Kidney (tissue), 14 donors: ENCODE results near the gene TMEM41B. TPM values are rescaled to one million over a fixed set of nuclear protein-coding genes. Genes with fewer than 3 reads are reported as not detected.
"Not testable (repeated sequence)": the region's sequence is repeated elsewhere in the genome, so short reads cannot be mapped to it uniquely, and the experiment has no call there.

Experiments
- DNase-seq, 5 donors: peaks; one replicate each; pipeline ENCODE4 v3.0.0-alpha.2; 2013 to 2020
- FAIRE-seq: peaks from 2 replicates; lab custom pipeline; 2012; peaks lifted over from hg19 to GRCh38; lab: Jason Lieb, UNC
- H3K27ac ChIP-seq, 2 donors: one replicate each; pipeline ENCODE4 v1.7.0; 2013; ENCODE audit warnings: low read depth in 2 of 2, low read length in 2 of 2, inconsistent platforms in 1 of 2
- H3K27me3 ChIP-seq: one replicate; pipeline ENCODE4 v1.7.1; 2013; ENCODE audit warnings: low read length, inconsistent platforms; ENCODE audit not compliant: control insufficient read depth, insufficient read depth
- H3K36me3 ChIP-seq, 3 donors: one replicate each; pipeline versions ENCODE4 v1.7.0 to v1.7.1; 2013; ENCODE audit warnings: low read length in 3 of 3, control low read depth in 1 of 3, inconsistent platforms in 1 of 3; ENCODE audit not compliant: insufficient read depth in 3 of 3, control insufficient read depth in 2 of 3
- H3K4me1 ChIP-seq, 3 donors: one replicate each; pipeline versions ENCODE4 v1.7.0 to v1.7.1; 2013; ENCODE audit warnings: low read length in 3 of 3, inconsistent platforms in 1 of 3, low read depth in 1 of 3; ENCODE audit not compliant: control insufficient read depth in 2 of 3, insufficient read depth in 2 of 3
- H3K4me3 ChIP-seq, 3 donors: one replicate each; pipeline versions ENCODE4 v1.7.0 to v1.8.1; 2013; ENCODE audit warnings: low read length in 3 of 3, control low read depth in 1 of 3, inconsistent platforms in 1 of 3
- H3K9ac ChIP-seq, 3 donors: one replicate each; pipeline versions ENCODE4 v1.7.0 to v1.7.1; 2013; ENCODE audit warnings: low read length in 3 of 3, control low read depth in 1 of 3, inconsistent platforms in 1 of 3
- H3K9me3 ChIP-seq, 3 donors: one replicate each; pipeline versions ENCODE4 v1.7.0 to v1.7.1; 2013; ENCODE audit warnings: low read length in 3 of 3, control low read depth in 1 of 3, inconsistent platforms in 1 of 3; ENCODE audit not compliant: control insufficient read depth in 2 of 3, insufficient read depth in 1 of 3
- intact Hi-C: fragments of 100-400 bp; cut with DNase I; formaldehyde crosslinking; loops from one replicate; pipeline ENCODE4 v1.11.1; 2022
- polyA plus RNA-seq: library from polyadenylated mRNA; stranded (reverse); fragments of 350-450 nt; fragmentation: Illumina TruSeq; extraction: RNeasy Lipid Tissue Mini Kit (QIAGEN cat#74804); gene quantifications from one replicate; pipeline ENCODE4 v1.2.3, GENCODE V29; 2014; ENCODE audit warnings: low read depth, low replicate concordance; ENCODE audit not compliant: insufficient read depth
- total RNA-seq: library from RNA; stranded (reverse); fragmentation: NEBNext Ultra II Directional; extraction: Animal tissue kit (Norgen Biotek cat#: 25700); gene quantifications from one replicate; pipeline ENCODE4 v1.2.1, GENCODE V29; 2021
- TF ChIP-seq, protein P1 (sequence below): IDR thresholded peaks from 3 replicates; pipeline ENCODE4 v1.5.1; 2012; ENCODE audit warnings: mild to moderate bottlenecking, moderate library complexity, borderline replicate concordance; ENCODE audit not compliant: insufficient read depth; ENCODE audit errors: extremely low read depth
- donor health status: control.
- donor health status: control.
- donor health status: control.
- donor health status: control.
- donor health status: control.
- donor health status: DM: yes; HTN: yes; CAD: no.
- donor health status: Normal renal cell carcinoma (clear cell type).

Gene TMEM41B
- total and polyA plus RNA-seq, 2 donors from 2014 or later, result 20.5 to 32.4 TPM

DNA sequence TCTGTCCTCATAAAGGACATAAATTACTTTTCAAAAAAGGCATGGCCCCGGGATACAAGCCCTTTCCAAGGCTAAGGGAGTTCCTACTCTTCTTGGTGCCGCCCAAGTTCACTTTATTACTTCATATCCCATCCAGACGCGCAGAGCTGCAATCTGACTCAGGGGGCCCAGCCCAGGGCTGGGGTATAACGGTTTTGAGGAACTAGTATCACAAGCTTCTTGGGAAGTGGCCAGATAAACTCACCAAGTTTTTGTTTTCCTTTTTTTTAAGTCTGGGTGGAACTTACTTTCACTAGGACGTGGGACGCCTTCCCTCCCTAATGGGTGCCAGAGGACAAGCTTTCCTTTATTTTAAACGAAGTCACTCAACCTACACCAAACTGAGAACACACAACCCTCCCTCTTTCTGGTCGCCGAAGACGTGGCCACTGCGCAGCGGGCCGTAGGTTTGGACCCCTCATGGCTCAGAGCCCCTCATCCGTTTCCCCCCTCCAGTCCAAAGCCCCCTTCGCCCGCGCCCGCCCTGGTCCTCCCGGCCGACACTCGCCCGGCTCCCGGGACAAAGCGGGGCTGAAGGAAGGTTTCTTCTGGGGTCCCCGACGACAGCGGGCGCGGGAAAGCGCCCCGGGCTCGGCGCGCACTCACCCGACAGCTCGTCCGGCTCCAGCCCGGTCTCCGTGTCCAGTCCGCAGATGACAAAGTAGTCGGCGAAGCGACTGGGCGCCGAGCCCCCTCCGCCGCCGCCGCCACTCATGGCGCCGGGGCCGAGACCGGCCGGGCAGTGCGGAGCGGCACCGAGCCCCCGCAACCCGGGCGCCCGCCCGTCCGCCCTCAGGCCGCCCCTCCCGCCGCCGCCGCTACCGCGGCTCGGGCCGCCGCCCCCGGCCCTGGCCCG, 49.8 kb downstream of the TMEM41B start:
- Histone ChIP-seq H3K27me3 (no peaks in the 10 kb centered on the region), H3K36me3 (no peaks in the 10 kb centered on the region), H3K4me1 (peaks cover 3 to 10% (median 4%) of the 10 kb centered on the region in 3 donors), H3K9me3 (no peaks in the 10 kb centered on the region), H3K9ac (peak overlapping the region; percentile 82 to 91 (median 90)), H3K27ac (peak overlapping the region; percentile 79 to 95), H3K4me3 (peak overlapping the region; percentile 74 to 93 (median 80))
- FAIRE-seq (no peak), DNase-seq (peak; percentile 65 to 90 (median 83))
- intact Hi-C loops, result no loop called here
- TF ChIP-seq, protein P1, sequence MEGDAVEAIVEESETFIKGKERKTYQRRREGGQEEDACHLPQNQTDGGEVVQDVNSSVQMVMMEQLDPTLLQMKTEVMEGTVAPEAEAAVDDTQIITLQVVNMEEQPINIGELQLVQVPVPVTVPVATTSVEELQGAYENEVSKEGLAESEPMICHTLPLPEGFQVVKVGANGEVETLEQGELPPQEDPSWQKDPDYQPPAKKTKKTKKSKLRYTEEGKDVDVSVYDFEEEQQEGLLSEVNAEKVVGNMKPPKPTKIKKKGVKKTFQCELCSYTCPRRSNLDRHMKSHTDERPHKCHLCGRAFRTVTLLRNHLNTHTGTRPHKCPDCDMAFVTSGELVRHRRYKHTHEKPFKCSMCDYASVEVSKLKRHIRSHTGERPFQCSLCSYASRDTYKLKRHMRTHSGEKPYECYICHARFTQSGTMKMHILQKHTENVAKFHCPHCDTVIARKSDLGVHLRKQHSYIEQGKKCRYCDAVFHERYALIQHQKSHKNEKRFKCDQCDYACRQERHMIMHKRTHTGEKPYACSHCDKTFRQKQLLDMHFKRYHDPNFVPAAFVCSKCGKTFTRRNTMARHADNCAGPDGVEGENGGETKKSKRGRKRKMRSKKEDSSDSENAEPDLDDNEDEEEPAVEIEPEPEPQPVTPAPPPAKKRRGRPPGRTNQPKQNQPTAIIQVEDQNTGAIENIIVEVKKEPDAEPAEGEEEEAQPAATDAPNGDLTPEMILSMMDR, result no peak

DNA sequence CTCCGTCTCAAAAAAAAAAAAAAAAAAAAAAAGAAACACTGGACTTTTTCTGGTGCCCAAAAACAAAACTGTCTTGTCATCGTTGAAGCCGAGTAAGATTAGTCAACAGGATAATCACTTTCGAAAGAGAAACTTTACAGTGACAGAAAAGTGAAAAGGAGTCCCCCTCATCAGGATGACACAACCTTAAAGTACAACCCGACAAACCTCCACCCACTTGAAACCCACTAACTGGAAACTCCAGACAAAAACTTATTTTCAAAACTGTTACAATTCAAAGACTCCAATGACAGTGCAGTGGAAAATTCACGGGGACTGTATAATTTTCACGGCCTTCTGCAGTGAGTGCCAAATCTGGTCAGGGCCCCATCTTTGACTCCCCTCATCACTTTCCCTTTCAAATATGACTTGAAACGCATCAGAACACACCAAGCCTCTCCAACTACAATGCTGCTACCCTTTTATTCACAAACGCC, 50.5 kb downstream of the TMEM41B start:
- FAIRE-seq, result no peak
- Histone ChIP-seq H3K4me1 (peaks cover 3 to 10% (median 4%) of the 10 kb centered on the region in 3 donors), H3K9ac (peak overlapping the region; percentile 82 to 91 (median 90)), H3K27ac (peak overlapping the region; percentile 79 to 95), H3K4me3 (peak overlapping the region; percentile 74 to 93 (median 80)), H3K9me3 (no peaks in the 10 kb centered on the region), H3K27me3 (no peaks in the 10 kb centered on the region), H3K36me3 (no peaks in the 10 kb centered on the region)
- intact Hi-C loops, result no loop called here
- no peak for DNase-seq
- TF ChIP-seq, protein P1, result no peak

DNA sequence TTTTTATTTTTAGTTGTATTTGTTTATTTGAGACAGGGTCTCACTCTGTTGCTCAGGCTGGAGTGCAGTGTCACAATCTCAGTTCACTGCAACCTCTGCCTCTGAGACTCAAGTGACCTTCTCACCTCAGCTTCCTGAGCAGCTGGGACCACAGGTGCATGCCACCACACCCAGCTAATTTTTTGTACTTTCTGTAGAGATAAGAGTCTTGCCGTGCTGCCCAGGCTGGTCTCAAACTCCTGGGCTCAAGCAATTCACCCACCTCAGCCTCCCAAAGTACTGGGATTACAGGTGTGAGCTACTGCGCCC, 53.6 kb downstream of the TMEM41B start:
- H3K4me1 ChIP-seq, DNase-seq, H3K4me3 ChIP-seq, H3K27me3 ChIP-seq, FAIRE-seq, H3K9ac ChIP-seq, H3K36me3 ChIP-seq, H3K27ac ChIP-seq, H3K9me3 ChIP-seq, intact Hi-C loops: not testable (repeated sequence)
